ENCODE measurements around the gene RAVER1.
"Not testable (repeated sequence)": the region's sequence is repeated elsewhere in the genome, so short reads cannot be mapped to it uniquely, and the experiment has no call there.

The RAVER1 gene

GRCh38 chr19:10344780-10345179 is 11.5 kb upstream of the RAVER1 start:
- DNase-seq (ENCODE audit: low read depth) = no peak

- no peak for DNase-seq (ENCODE audit: low read depth)
These were observed 10.2 kb upstream of the RAVER1 start for GRCh38 chr19:10343495-10343894.

GRCh38 chr19:10339977-10340376 is 6.6 kb upstream of the RAVER1 start:
- DNase-seq (ENCODE audit: low read depth) = no peak

GRCh38 chr19:10339380-10339960 is 6.1 kb upstream of the RAVER1 start, which contains the start of gene ICAM3:
TSS of gene ICAM3 (minus strand) at chr19:10339624. CDS start at chr19:10339614, 10 bp downstream.
- DNase-seq (ENCODE audit: low read depth) = peak; percentile 60

GRCh38 chr19:10338940-10339339 is 5.6 kb upstream of the RAVER1 start:
- DNase-seq (ENCODE audit: low read depth) = no peak

GRCh38 chr19:10336725-10337124 is 3.4 kb upstream of the RAVER1 start:
- not testable (repeated sequence) for DNase-seq (ENCODE audit: low read depth)

GRCh38 chr19:10335352-10335985 is 2.1 kb upstream of the RAVER1 start:
- no peak for DNase-seq (ENCODE audit: low read depth)

- peak; percentile 41 for DNase-seq (ENCODE audit: low read depth)
These were observed 1.4 kb upstream of the RAVER1 start for GRCh38 chr19:10334588-10335351.

GRCh38 chr19:10333758-10334587 is 644 bp upstream of the RAVER1 start:
- no peak for DNase-seq (ENCODE audit: low read depth)

GRCh38 chr19:10332158-10332964 is 968 bp downstream of the RAVER1 start:
- no peak for DNase-seq (ENCODE audit: low read depth)

GRCh38 chr19:10329555-10329954 is 3.8 kb downstream of the RAVER1 start:
- DNase-seq (ENCODE audit: low read depth) = no peak

GRCh38 chr19:10328558-10329429 is 4.5 kb downstream of the RAVER1 start:
- no peak for DNase-seq (ENCODE audit: low read depth)

- DNase-seq (ENCODE audit: low read depth) = no peak
These were observed 5.5 kb downstream of the RAVER1 start for GRCh38 chr19:10327793-10328192.

GRCh38 chr19:10325732-10326131 is 7.6 kb downstream of the RAVER1 start:
- no peak for DNase-seq (ENCODE audit: low read depth)

GRCh38 chr19:10321874-10322835 is 11.2 kb downstream of the RAVER1 start:
- DNase-seq (ENCODE audit: low read depth) = no peak

GRCh38 chr19:10321417-10321797 is 11.9 kb downstream of the RAVER1 start:
- no peak for DNase-seq (ENCODE audit: low read depth)

- no peak for DNase-seq (ENCODE audit: low read depth)
These were observed 12.5 kb downstream of the RAVER1 start for GRCh38 chr19:10320602-10321416.

Measured in activated T-cell treated with anti-CD3 and anti-CD28 coated beads for 24 hours (primary cell).